Epithelial cell of esophagus (primary cell): Measurements from ENCODE around the gene CHCHD3.
"Not testable (repeated sequence)": the region's sequence is repeated elsewhere in the genome, so short reads cannot be mapped to it uniquely, and the experiment has no call there.

Experiments
- DNase-seq: peaks from one replicate; pipeline ENCODE4 v3.0.0; 2010; ENCODE audit warnings: low read depth
- H3K4me3 ChIP-seq: 2 replicates; pipeline ENCODE4 v1.5.1; 2011; ENCODE audit warnings: mild to moderate bottlenecking, low read length, control low read depth
- TF ChIP-seq, protein P1 (sequence below): IDR thresholded peaks from 2 replicates; pipeline ENCODE4 v1.5.1; 2011; ENCODE audit warnings: low read depth, mild to moderate bottlenecking, low read length, control low read depth, inconsistent platforms; ENCODE audit not compliant: insufficient read depth; ENCODE audit errors: missing control alignments

Gene CHCHD3

DNA sequence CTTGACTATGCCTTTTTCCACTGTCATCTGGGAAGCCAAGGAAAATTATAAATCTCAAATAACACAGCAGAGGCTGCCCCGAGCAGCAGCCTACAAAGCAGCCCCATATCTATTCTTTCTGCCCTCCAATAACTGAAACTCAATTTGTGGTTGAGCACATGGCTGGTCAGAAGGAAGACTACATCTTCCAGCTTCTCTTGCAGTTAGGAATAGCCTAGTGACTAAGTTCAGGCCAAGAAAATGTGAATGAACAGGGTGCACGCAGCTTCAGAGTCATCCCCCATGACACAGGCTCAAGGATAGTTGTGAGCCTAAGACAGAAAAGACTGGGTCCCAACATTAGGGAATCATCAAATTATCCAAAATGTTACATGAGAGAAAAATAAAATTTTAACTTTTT lies 42.3 kb downstream of the CHCHD3 start:
- TF ChIP-seq, protein P1, sequence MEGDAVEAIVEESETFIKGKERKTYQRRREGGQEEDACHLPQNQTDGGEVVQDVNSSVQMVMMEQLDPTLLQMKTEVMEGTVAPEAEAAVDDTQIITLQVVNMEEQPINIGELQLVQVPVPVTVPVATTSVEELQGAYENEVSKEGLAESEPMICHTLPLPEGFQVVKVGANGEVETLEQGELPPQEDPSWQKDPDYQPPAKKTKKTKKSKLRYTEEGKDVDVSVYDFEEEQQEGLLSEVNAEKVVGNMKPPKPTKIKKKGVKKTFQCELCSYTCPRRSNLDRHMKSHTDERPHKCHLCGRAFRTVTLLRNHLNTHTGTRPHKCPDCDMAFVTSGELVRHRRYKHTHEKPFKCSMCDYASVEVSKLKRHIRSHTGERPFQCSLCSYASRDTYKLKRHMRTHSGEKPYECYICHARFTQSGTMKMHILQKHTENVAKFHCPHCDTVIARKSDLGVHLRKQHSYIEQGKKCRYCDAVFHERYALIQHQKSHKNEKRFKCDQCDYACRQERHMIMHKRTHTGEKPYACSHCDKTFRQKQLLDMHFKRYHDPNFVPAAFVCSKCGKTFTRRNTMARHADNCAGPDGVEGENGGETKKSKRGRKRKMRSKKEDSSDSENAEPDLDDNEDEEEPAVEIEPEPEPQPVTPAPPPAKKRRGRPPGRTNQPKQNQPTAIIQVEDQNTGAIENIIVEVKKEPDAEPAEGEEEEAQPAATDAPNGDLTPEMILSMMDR, result no peak

DNA sequence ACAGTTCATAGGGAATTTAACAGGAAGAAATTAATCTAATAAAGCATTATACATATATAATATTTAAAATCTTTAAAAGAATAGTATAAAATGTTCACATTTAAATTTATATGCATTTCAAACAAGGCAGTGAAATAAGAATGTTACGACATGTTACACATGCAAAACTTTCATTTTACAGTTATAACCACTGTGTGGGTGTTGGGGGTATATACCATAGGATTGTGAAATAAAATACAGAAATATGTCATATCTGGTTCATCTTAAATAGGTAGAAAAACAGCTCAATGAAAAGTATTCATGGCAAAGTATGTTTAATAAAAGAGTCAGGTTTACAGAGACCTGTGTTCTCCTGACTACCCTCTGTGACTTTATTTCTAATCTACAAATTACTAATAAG lies 45.6 kb downstream of the CHCHD3 start:
- no peak overlapping the region for H3K4me3 ChIP-seq
- TF ChIP-seq, protein P1, result no peak
- DNase-seq, result no peak

More for the DNA sequence above, 42.3 kb downstream of the CHCHD3 start:
- no peak for DNase-seq
- no peak overlapping the region for H3K4me3 ChIP-seq

- DNase-seq, result not testable (repeated sequence)
Observed at GRCh38 chr7:133035240-133035639, 46.6 kb downstream of the CHCHD3 start.

GRCh38 chr7:133030346-133030745 lies 51.5 kb downstream of the CHCHD3 start:
- no peak overlapping the region for H3K4me3 ChIP-seq
- DNase-seq, result no peak
- TF ChIP-seq, protein P1, result no peak

More at GRCh38 chr7:133035240-133035639, 46.6 kb downstream of the CHCHD3 start:
- not testable (repeated sequence) for H3K4me3 ChIP-seq

GRCh38 chr7:133029463-133029862 lies 52.4 kb downstream of the CHCHD3 start:
- no peak overlapping the region for H3K4me3 ChIP-seq
- TF ChIP-seq, protein P1, result no peak
- DNase-seq, result no peak

DNA sequence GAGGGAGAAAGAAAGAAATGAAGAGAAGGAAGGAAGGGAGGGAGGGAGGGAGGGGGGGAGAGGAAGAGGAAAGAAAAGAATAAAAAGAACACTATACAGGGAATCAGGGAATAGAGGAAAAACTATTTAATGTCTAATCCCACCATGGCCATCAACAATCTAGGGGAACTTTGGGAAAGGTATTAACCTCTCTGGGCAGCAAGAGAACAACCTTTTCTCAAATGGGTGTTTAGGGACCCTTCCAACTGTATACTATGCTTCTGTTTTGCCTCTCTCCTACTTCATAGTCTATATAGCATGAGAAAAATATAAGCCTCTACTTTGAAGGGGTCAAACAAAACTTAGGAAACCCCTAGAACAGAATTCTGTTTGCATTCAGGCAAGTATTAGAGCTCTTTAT lies 54.5 kb downstream of the CHCHD3 start:
- TF ChIP-seq, protein P1, result no peak
- no peak overlapping the region for H3K4me3 ChIP-seq
- DNase-seq, result no peak

DNA sequence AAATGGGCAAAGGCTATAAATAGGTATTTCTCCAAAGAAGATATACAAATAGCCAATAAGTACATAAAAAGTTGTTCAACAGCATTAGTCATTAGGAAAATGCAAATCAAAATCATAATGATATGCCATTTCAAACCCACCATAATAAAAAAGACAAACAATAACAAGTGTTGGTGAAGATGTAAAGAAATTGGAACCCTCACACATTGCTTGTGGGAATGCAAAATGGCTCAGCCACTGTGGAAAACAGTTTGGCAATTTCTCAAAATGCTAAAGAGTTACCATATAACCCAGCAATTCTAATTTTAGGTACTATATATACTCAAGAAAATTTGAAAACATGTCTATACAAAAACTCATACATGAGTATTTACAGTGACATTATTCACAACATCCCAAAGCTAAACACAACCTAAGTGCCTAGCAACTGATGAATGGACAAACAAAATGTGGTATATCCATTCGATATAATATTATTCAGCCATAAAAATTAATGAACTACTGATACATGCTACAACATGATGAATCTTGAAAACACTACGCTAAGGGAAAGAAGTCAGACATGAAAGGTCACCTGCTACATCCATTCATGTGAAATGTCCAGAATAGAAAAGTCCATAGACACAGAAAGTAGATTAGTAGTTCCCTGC lies 55.6 kb downstream of the CHCHD3 start:
- no peak for DNase-seq
- H3K4me3 ChIP-seq, result no peak overlapping the region
- TF ChIP-seq, protein P1, result no peak
